HepG2 (cell line): Measurements from ENCODE around the gene RTP2. TPM values are rescaled to one million over a fixed set of nuclear protein-coding genes. Genes with fewer than 3 reads are reported as not detected.
A peak's percentile ranks its signal among the peaks of the same experiment; 100 is the strongest.

Experiments
- AGO1 ChIP-seq: fragments of 200-400 bp; formaldehyde crosslinking; IDR thresholded peaks from 2 replicates; pipeline ENCODE4 v1.6.1; 2017; ENCODE audit warnings: mild to moderate bottlenecking, low read depth, low read length, moderate library complexity; ENCODE audit not compliant: poor library complexity, severe bottlenecking
- EP300 ChIP-seq, 3 experiments: sonication (generic) in 1 of 3; formaldehyde crosslinking in 1 of 3; IDR thresholded peaks; 2 replicates each; pipeline versions ENCODE4 v1.5.1 to v1.6.1; 2011 to 2020; ENCODE audit warnings: low read depth in 2 of 3, low read length in 2 of 3, borderline replicate concordance in 1 of 3, improper control_type of control experiment in 1 of 3, mild to moderate bottlenecking in 1 of 3, missing genetic modification reagents in 1 of 3, moderate library complexity in 1 of 3
- FOXA3 ChIP-seq: IDR thresholded peaks from 2 replicates; pipeline ENCODE4 v1.6.1; 2016; ENCODE audit warnings: missing genetic modification reagents, missing compliant biosample characterization
- HNRNPH1 ChIP-seq: fragments of 200-400 bp; formaldehyde crosslinking; optimal IDR thresholded peaks from 2 replicates; pipeline ENCODE3; 2017; ENCODE audit warnings: mild to moderate bottlenecking, low read depth, low read length
- KAT7 ChIP-seq: IDR thresholded peaks from 2 replicates; pipeline ENCODE4 v1.6.1; 2018; ENCODE audit warnings: borderline replicate concordance, missing compliant biosample characterization
- PTBP1 ChIP-seq: fragments of 200-400 bp; formaldehyde crosslinking; IDR thresholded peaks from 2 replicates; pipeline ENCODE4 v1.6.1; 2018; ENCODE audit warnings: low read length, low read depth; ENCODE audit not compliant: poor library complexity, severe bottlenecking
- RBM39 ChIP-seq: fragments of 200-400 bp; formaldehyde crosslinking; IDR thresholded peaks from one replicate; pipeline ENCODE4 v1.6.1; 2018; ENCODE audit warnings: antibody characterized with exemption, mild to moderate bottlenecking, low read depth, low read length; ENCODE audit not compliant: poor library complexity, severe bottlenecking
- RELA ChIP-seq: sonication (generic); formaldehyde crosslinking; IDR thresholded peaks from 2 replicates; pipeline ENCODE4 v1.4.0; 2020; ENCODE audit warnings: missing genetic modification reagents
- SAP130 ChIP-seq: IDR thresholded peaks from 2 replicates; pipeline ENCODE4 v1.6.1; 2016; ENCODE audit warnings: low read depth
- TCF7L2 ChIP-seq: IDR thresholded peaks from 2 replicates; pipeline ENCODE4 v1.6.1; 2011; ENCODE audit warnings: mild to moderate bottlenecking, low read depth, low read length, moderate library complexity
- XRCC5 ChIP-seq: fragments of 200-400 bp; formaldehyde crosslinking; optimal IDR thresholded peaks from 2 replicates; pipeline ENCODE3; 2017; ENCODE audit warnings: mild to moderate bottlenecking, low read length
- ZNF224 ChIP-seq: sonication (generic); formaldehyde crosslinking; IDR thresholded peaks from 2 replicates; pipeline ENCODE4 v1.5.0; 2020; ENCODE audit warnings: mild to moderate bottlenecking, missing genetic modification reagents
- ZNF33A ChIP-seq: sonication (generic); formaldehyde crosslinking; IDR thresholded peaks from 2 replicates; pipeline ENCODE4 v1.5.1; 2020; ENCODE audit warnings: missing genetic modification reagents, mild to moderate bottlenecking, moderate library complexity, borderline replicate concordance
- ZNF552 ChIP-seq: sonication (generic); formaldehyde crosslinking; IDR thresholded peaks from 2 replicates; pipeline ENCODE4 v1.9.0; 2022; ENCODE audit warnings: missing genetic modification reagents, mild to moderate bottlenecking, borderline replicate concordance
- ZNF615 ChIP-seq: sonication (generic); formaldehyde crosslinking; IDR thresholded peaks from 2 replicates; pipeline ENCODE4 v1.5.0; 2020; ENCODE audit warnings: mild to moderate bottlenecking, missing genetic modification reagents, borderline replicate concordance
- ZNF644 ChIP-seq: IDR thresholded peaks from 2 replicates; pipeline ENCODE4 v1.6.1; 2016; ENCODE audit warnings: low read depth
- polyA plus RNA-seq, 8 experiments: library from polyadenylated mRNA; depleted of rRNA in 3 of 8; stranded (reverse) in 7 of 8; unstranded in 1 of 8; fragments of >200 nt; fragmentation: Illumina TruSeq in 4 of 8; extraction: Trizol in 4 of 8; gene quantifications; 2 replicates each; pipeline versions ENCODE4 v1.2.1 to v1.2.3, GENCODE V29; 2011 to 2016; ENCODE audit warnings: low read depth in 4 of 8, missing spikeins in 1 of 8, mixed read lengths in 1 of 8; ENCODE audit not compliant: insufficient read depth in 1 of 8
- total RNA-seq, 5 experiments: library from RNA; depleted of rRNA; stranded (reverse); fragments of >200 nt; fragmentation: Illumina TruSeq; extraction: Trizol; gene quantifications; 2 replicates each; pipeline ENCODE4 v1.2.3, GENCODE V29; 2016; ENCODE audit warnings: low read depth in 1 of 5
- TF ChIP-seq, protein P1 (sequence below): sonication (generic); formaldehyde crosslinking; IDR thresholded peaks from 2 replicates; pipeline ENCODE4 v1.4.0; 2020; ENCODE audit warnings: missing genetic modification reagents
- TF ChIP-seq, protein P2 (sequence below): sonication (generic); formaldehyde crosslinking; IDR thresholded peaks from 2 replicates; pipeline ENCODE4 v1.4.0; 2020; ENCODE audit warnings: missing genetic modification reagents, borderline replicate concordance
- TF ChIP-seq, protein P3 (sequence below): sonication (generic); formaldehyde crosslinking; IDR thresholded peaks from 2 replicates; pipeline ENCODE4 v1.4.0; 2020; ENCODE audit warnings: missing genetic modification reagents, mild to moderate bottlenecking, borderline replicate concordance
- TF ChIP-seq, protein P4 (sequence below): sonication (generic); formaldehyde crosslinking; IDR thresholded peaks from 2 replicates; pipeline ENCODE4 v1.4.0; 2020; ENCODE audit warnings: mild to moderate bottlenecking, low read depth, missing genetic modification reagents

RTP2 gene
- total and polyA plus RNA-seq, 2 of the 13 experiments (the other 11 are each of a cell fraction or from before 2014, with no cell fraction given) = not detected

DNA sequence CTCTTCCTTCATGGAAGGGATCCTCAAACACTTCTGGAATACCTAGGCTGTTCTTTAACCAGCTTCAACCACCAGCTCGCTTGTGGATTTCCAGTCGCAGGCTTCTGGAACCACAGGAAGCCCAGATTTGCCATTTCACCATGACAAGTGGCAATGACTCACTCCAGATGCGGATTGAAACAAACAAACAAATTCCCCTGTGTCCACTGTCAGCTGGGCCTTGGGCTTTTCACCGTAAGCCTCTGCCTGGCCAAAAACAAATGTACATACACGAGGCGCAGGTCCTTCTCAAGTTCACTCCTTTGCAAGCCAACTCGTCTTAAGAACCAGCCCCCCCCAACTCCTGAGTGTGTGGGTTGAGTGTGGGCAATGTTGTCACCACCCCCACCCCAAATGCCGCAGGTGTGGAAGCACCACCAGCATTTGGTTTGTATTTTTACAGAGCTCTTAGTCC, 34.1 kb upstream of the RTP2 start (continued):
- TF ChIP-seq TCF7L2 (no peak), PTBP1 (no peak), ZNF644 (CRISPR knock-in tag) (0 out of 2 replicates have a peak, but pooled peaks have one; percentile 44), KAT7 (CRISPR knock-in tag) (no peak), FOXA3 (CRISPR knock-in tag) (peak; percentile 44), ZNF33A (no peak), HNRNPH1 (no peak), RBM39 (no peak), SAP130 (CRISPR knock-in tag) (peak; percentile 80), RELA (CRISPR knock-in tag) (no peak), ZNF615 (no peak), ZNF224 (CRISPR knock-in tag) (0 out of 2 replicates have a peak, but pooled peaks have one; percentile 47), AGO1 (no peak), XRCC5 (no peak), ZNF552 (CRISPR knock-in tag) (no peak), EP300 (IDR thresholded peaks at IDR 0.05; ENCODE audit: low read depth in 2 of 2, low read length in 2 of 2) (peak in 1 of 2 experiments; percentile 52; a peak in 1 of 4 replicates), EP300 (CRISPR knock-in tag; IDR thresholded peaks at IDR 0.05; ENCODE audit: borderline replicate concordance) (peak; percentile 32; the same call in 1 of the 2 replicates)
- TF ChIP-seq, protein P1, sequence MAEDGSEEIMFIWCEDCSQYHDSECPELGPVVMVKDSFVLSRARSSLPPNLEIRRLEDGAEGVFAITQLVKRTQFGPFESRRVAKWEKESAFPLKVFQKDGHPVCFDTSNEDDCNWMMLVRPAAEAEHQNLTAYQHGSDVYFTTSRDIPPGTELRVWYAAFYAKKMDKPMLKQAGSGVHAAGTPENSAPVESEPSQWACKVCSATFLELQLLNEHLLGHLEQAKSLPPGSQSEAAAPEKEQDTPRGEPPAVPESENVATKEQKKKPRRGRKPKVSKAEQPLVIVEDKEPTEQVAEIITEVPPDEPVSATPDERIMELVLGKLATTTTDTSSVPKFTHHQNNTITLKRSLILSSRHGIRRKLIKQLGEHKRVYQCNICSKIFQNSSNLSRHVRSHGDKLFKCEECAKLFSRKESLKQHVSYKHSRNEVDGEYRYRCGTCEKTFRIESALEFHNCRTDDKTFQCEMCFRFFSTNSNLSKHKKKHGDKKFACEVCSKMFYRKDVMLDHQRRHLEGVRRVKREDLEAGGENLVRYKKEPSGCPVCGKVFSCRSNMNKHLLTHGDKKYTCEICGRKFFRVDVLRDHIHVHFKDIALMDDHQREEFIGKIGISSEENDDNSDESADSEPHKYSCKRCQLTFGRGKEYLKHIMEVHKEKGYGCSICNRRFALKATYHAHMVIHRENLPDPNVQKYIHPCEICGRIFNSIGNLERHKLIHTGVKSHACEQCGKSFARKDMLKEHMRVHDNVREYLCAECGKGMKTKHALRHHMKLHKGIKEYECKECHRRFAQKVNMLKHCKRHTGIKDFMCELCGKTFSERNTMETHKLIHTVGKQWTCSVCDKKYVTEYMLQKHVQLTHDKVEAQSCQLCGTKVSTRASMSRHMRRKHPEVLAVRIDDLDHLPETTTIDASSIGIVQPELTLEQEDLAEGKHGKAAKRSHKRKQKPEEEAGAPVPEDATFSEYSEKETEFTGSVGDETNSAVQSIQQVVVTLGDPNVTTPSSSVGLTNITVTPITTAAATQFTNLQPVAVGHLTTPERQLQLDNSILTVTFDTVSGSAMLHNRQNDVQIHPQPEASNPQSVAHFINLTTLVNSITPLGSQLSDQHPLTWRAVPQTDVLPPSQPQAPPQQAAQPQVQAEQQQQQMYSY = peak; percentile 43; the same call in 1 of the 2 replicates
- TF ChIP-seq, protein P2, sequence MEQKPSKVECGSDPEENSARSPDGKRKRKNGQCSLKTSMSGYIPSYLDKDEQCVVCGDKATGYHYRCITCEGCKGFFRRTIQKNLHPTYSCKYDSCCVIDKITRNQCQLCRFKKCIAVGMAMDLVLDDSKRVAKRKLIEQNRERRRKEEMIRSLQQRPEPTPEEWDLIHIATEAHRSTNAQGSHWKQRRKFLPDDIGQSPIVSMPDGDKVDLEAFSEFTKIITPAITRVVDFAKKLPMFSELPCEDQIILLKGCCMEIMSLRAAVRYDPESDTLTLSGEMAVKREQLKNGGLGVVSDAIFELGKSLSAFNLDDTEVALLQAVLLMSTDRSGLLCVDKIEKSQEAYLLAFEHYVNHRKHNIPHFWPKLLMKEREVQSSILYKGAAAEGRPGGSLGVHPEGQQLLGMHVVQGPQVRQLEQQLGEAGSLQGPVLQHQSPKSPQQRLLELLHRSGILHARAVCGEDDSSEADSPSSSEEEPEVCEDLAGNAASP (CRISPR knock-in tag) = no peak
- TF ChIP-seq, protein P3, sequence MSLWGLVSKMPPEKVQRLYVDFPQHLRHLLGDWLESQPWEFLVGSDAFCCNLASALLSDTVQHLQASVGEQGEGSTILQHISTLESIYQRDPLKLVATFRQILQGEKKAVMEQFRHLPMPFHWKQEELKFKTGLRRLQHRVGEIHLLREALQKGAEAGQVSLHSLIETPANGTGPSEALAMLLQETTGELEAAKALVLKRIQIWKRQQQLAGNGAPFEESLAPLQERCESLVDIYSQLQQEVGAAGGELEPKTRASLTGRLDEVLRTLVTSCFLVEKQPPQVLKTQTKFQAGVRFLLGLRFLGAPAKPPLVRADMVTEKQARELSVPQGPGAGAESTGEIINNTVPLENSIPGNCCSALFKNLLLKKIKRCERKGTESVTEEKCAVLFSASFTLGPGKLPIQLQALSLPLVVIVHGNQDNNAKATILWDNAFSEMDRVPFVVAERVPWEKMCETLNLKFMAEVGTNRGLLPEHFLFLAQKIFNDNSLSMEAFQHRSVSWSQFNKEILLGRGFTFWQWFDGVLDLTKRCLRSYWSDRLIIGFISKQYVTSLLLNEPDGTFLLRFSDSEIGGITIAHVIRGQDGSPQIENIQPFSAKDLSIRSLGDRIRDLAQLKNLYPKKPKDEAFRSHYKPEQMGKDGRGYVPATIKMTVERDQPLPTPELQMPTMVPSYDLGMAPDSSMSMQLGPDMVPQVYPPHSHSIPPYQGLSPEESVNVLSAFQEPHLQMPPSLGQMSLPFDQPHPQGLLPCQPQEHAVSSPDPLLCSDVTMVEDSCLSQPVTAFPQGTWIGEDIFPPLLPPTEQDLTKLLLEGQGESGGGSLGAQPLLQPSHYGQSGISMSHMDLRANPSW (CRISPR knock-in tag) = no peak
- TF ChIP-seq, protein P4, sequence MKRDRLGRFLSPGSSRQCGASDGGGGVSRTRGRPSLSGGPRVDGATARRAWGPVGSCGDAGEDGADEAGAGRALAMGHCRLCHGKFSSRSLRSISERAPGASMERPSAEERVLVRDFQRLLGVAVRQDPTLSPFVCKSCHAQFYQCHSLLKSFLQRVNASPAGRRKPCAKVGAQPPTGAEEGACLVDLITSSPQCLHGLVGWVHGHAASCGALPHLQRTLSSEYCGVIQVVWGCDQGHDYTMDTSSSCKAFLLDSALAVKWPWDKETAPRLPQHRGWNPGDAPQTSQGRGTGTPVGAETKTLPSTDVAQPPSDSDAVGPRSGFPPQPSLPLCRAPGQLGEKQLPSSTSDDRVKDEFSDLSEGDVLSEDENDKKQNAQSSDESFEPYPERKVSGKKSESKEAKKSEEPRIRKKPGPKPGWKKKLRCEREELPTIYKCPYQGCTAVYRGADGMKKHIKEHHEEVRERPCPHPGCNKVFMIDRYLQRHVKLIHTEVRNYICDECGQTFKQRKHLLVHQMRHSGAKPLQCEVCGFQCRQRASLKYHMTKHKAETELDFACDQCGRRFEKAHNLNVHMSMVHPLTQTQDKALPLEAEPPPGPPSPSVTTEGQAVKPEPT (CRISPR knock-in tag) = no peak
